Right lobe of liver (tissue), 4 donors: ENCODE results near the gene KIF26A.

Source experiments
- POLR2A ChIP-seq: fragments of 450-650 bp; IDR thresholded peaks from one replicate; pipeline ENCODE4 v1.6.1; 2017; ENCODE audit warnings: antibody characterized with exemption, mild to moderate bottlenecking
- TF ChIP-seq, protein P1 (sequence below), 4 donors: fragments of 200-600 bp in 3 of 4; fragments of 450-650 bp in 1 of 4; IDR thresholded peaks; one replicate each; pipeline versions ENCODE4 v1.5.1 to v1.8.0; 2016 to 2022; ENCODE audit warnings: antibody characterized with exemption in 4 of 4, mild to moderate bottlenecking in 2 of 4
- donor health status: DM: no; HTN: no; CAD: no.
- donor health status: DM: no; HTN: no; CAD: no.
- donor health status: DM: no; HTN: yes; CAD: no.

- no peak for TF ChIP-seq POLR2A
- TF ChIP-seq, protein P1, sequence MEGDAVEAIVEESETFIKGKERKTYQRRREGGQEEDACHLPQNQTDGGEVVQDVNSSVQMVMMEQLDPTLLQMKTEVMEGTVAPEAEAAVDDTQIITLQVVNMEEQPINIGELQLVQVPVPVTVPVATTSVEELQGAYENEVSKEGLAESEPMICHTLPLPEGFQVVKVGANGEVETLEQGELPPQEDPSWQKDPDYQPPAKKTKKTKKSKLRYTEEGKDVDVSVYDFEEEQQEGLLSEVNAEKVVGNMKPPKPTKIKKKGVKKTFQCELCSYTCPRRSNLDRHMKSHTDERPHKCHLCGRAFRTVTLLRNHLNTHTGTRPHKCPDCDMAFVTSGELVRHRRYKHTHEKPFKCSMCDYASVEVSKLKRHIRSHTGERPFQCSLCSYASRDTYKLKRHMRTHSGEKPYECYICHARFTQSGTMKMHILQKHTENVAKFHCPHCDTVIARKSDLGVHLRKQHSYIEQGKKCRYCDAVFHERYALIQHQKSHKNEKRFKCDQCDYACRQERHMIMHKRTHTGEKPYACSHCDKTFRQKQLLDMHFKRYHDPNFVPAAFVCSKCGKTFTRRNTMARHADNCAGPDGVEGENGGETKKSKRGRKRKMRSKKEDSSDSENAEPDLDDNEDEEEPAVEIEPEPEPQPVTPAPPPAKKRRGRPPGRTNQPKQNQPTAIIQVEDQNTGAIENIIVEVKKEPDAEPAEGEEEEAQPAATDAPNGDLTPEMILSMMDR (IDR thresholded peaks at IDR 0.05), result no peak
Measured at GRCh38 chr14:104090071-104090748, 48.2 kb upstream of the KIF26A start.
